ENCODE data around the gene PTCD1. TPM values are rescaled to one million over a fixed set of nuclear protein-coding genes. Genes with fewer than 3 reads are reported as not detected.

Gene PTCD1
- total RNA-seq, 1 experiment from 2014 or later: 11.1 TPM

- no peak overlapping the region for H3K4me3 Mint-ChIP-seq
- ATAC-seq (no peak), DNase-seq (ENCODE audit: low spot score) (no peak)
- POLR2A ChIA-PET: no interaction called here
- CTCF ChIA-PET: no interaction called here
- H3K4me1 Mint-ChIP-seq: no peaks in the 10 kb centered on the region
- peaks cover 65% of the 10 kb centered on the region for H3K36me3 Mint-ChIP-seq
- no peak for TF ChIP-seq EMX1 (CRISPR knock-in tag; IDR thresholded peaks at IDR 0.05)
- TF ChIP-seq USF1 (CRISPR knock-in tag; IDR thresholded peaks at IDR 0.05): no peak
- H3K27ac Mint-ChIP-seq: peak overlapping the region; percentile 78
- no peaks in the 10 kb centered on the region for H3K9me3 Mint-ChIP-seq
- H3K27me3 Mint-ChIP-seq (ENCODE audit: low read depth): no peaks in the 10 kb centered on the region
Measured at GRCh38 chr7:99449326-99449725, 10.7 kb upstream of the PTCD1 start.

GRCh38 chr7:99448855-99449254 is 10.3 kb upstream of the PTCD1 start:
- TF ChIP-seq ZNF396 (CRISPR knock-in tag; IDR thresholded peaks at IDR 0.05; ENCODE audit: borderline replicate concordance) (no peak), ZSCAN18 (CRISPR knock-in tag; IDR thresholded peaks at IDR 0.05) (no peak), ZNF219 (CRISPR knock-in tag; IDR thresholded peaks at IDR 0.05; ENCODE audit: borderline replicate concordance) (no peak), ZNF281 (CRISPR knock-in tag; IDR thresholded peaks at IDR 0.05) (no peak), E2F5 (CRISPR knock-in tag; IDR thresholded peaks at IDR 0.05) (no peak), SP1 (CRISPR knock-in tag; conservative IDR thresholded peaks at IDR 0.05) (no peak), ZNF532 (CRISPR knock-in tag; IDR thresholded peaks at IDR 0.05; ENCODE audit: borderline replicate concordance) (no peak), ZNF317 (CRISPR knock-in tag; IDR thresholded peaks at IDR 0.05; ENCODE audit: borderline replicate concordance, low read depth) (no peak), ZBTB21 (CRISPR knock-in tag; IDR thresholded peaks at IDR 0.05; ENCODE audit: borderline replicate concordance) (no peak), SOX15 (CRISPR knock-in tag; IDR thresholded peaks at IDR 0.05) (no peak)
- Mint-ChIP-seq H3K36me3 (peaks cover 62% of the 10 kb centered on the region), H3K9me3 (no peaks in the 10 kb centered on the region), H3K27ac (no peak overlapping the region), H3K4me3 (no peak overlapping the region), H3K27me3 (ENCODE audit: low read depth) (no peaks in the 10 kb centered on the region), H3K4me1 (no peaks in the 10 kb centered on the region)
- POLR2A ChIA-PET: no interaction called here
- ATAC-seq (no peak), DNase-seq (ENCODE audit: low spot score) (no peak)
- CTCF ChIA-PET: interaction anchor here (0.6 kb wide), 1 partner anchor 11 kb away, joined by 6 read pairs; the partner anchor contains the start of gene PTCD1

GRCh38 chr7:99447943-99448342 is 9.3 kb upstream of the PTCD1 start:
- ChIA-PET POLR2A (no interaction called here), CTCF (interaction anchor here (0.5 to 0.6 kb wide), 4 partner anchors 8 to 567 kb away, joined by 3 to 6 read pairs (median 3); partner anchors contain the start of gene PTCD1)
- no peak overlapping the region for H3K27ac Mint-ChIP-seq
- H3K9me3 Mint-ChIP-seq: no peaks in the 10 kb centered on the region
- DNase-seq (ENCODE audit: low spot score): no peak
- no peak overlapping the region for H3K4me3 Mint-ChIP-seq
- no peaks in the 10 kb centered on the region for H3K4me1 Mint-ChIP-seq
- peaks cover 61% of the 10 kb centered on the region for H3K36me3 Mint-ChIP-seq
- ATAC-seq: peak; percentile 38
- TF ChIP-seq ETV6 (CRISPR knock-in tag; IDR thresholded peaks at IDR 0.05): no peak
- TF ChIP-seq ATF3 (CRISPR knock-in tag; conservative IDR thresholded peaks at IDR 0.05): no peak
- TF ChIP-seq ZNF219 (CRISPR knock-in tag; IDR thresholded peaks at IDR 0.05; ENCODE audit: borderline replicate concordance): no peak
- no peak for TF ChIP-seq IRF1 (CRISPR knock-in tag; IDR thresholded peaks at IDR 0.05)
- no peaks in the 10 kb centered on the region for H3K27me3 Mint-ChIP-seq (ENCODE audit: low read depth)

All from WTC11 (cell line).